GM18511 (cell line): ENCODE measurements around the gene MYMK.
"Not testable (repeated sequence)": the region's sequence is repeated elsewhere in the genome, so short reads cannot be mapped to it uniquely, and the experiment has no call there.

Source experiments
- ATAC-seq: cut with Tn5 transposase; IDR thresholded peaks from one replicate; pipeline ENCODE4 v1.9.1; 2021; ENCODE audit warnings: mild to moderate bottlenecking, moderate library complexity; ENCODE audit not compliant: unreplicated experiment

Gene MYMK, protein sequence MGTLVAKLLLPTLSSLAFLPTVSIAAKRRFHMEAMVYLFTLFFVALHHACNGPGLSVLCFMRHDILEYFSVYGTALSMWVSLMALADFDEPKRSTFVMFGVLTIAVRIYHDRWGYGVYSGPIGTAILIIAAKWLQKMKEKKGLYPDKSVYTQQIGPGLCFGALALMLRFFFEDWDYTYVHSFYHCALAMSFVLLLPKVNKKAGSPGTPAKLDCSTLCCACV

DNA sequence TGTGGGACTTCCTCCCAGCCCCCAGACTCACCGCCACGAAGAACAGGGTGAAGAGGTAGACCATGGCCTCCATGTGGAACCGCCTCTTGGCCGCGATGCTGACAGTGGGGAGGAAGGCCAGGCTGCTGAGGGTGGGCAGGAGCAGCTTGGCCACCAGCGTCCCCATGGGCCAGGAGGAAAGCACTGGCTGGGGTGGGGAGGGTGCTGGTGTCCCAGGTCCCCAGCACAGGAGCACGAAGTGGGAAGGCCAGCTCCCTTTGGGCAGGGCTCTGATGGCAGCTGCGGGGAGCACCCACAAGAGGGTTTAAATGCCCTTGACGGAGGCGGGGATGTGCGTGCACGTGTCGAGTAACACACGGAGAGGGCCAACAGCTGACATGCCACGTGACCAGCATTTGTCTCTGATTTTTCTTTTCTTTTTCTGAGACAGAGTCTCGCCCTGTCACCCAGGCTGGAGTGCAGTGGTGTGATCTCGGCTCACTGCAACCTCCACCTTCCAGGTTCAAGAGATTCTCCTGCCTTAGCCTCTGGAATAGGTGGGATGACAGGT lies at the start of gene MYMK:
TSS of gene MYMK (minus strand) at position 281 of the 550 bp plus-strand sequence. CDS start at position 166, 115 bp downstream.
- no peak for ATAC-seq

GRCh38 chr9:133573791-133574515 lies 49.2 kb upstream of the MYMK start:
- no peak for ATAC-seq

DNA sequence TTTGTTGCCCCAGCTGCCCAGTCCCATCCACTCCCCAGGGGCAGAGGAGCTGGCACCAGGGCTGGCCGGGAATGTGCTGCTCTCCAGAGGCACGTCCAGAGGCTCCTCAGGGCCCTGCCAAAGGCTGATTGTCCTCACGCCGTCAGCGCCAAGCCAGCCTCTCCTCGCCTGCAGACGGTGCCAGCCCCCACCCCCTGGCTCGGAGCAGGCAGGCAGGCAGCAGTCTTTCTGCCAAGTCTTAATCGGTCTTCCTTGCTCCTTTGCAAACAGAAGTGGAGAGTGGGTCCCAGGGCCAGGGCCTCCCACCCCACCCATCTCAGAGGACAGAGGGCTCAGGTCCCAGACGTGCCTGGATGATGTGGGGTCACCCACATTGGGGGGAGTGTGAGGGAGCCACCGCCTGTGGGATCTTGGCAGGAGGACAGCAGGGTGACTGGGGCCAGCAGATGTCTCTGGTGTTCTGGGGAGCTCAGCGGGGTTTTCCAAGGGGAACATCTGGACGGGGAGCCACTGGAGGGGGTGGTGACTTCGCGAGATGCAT lies 48.1 kb upstream of the MYMK start:
- no peak for ATAC-seq

- no peak for ATAC-seq
Observed at GRCh38 chr9:133571896-133572595, 47.3 kb upstream of the MYMK start.

GRCh38 chr9:133571391-133571890 lies 46.7 kb upstream of the MYMK start:
- ATAC-seq, result no peak

- ATAC-seq, result no peak
Observed at GRCh38 chr9:133570691-133571080, 45.9 kb upstream of the MYMK start.

GRCh38 chr9:133569891-133570690 lies 45.3 kb upstream of the MYMK start:
- no peak for ATAC-seq

DNA sequence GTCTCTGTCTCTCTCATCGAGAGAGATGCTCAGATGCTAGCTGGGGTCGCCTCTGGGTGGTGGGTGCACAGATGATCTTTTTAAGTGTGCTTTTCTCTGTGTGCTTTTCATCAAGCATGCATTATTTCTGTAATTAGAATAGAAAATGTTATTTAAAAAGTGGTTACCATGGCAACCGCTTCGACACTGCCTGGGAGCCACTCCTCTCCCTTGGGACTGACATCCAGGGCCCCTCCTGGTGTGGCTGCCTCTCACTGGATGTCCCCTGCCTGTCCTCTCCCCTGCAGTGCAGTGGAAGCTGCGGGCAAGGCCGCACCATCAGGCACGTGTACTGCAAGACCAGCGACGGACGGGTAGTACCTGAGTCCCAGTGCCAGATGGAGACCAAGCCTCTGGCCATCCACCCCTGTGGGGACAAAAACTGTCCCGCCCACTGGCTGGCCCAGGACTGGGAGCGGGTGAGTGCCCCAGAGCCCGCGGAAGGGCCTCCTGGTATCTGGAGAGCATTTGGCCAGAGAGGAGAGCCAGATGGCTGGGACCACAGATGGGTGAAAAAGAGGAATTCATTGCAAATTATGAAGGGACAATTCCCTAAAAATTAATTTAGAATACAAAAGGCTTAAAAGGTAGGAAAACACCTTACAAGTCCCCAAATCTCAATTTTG lies 44.5 kb upstream of the MYMK start:
- no peak for ATAC-seq

GRCh38 chr9:133568186-133568585 lies 43.4 kb upstream of the MYMK start:
- ATAC-seq, result no peak

DNA sequence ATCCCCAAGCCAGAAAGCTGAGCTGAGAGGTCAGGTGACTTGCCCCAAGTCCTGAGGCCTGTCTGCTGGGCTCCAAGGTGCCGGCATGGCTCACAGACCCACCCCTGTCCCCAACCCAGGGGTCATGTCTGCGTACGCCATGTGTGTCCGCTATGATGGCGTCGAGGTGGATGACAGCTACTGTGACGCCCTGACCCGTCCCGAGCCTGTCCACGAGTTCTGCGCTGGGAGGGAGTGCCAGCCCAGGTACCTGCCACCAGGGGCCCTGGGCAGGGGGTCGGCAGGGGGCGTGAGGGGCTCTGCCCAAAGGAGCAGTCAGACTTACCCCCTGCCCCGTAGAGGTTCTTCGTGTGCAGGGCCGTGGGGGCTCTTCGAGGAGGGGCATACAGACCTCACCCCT lies 42.1 kb upstream of the MYMK start:
- ATAC-seq, result no peak

- ATAC-seq, result no peak
Observed at GRCh38 chr9:133566382-133566781, 41.6 kb upstream of the MYMK start.

GRCh38 chr9:133564451-133565116 lies 39.8 kb upstream of the MYMK start:
- ATAC-seq, result no peak

DNA sequence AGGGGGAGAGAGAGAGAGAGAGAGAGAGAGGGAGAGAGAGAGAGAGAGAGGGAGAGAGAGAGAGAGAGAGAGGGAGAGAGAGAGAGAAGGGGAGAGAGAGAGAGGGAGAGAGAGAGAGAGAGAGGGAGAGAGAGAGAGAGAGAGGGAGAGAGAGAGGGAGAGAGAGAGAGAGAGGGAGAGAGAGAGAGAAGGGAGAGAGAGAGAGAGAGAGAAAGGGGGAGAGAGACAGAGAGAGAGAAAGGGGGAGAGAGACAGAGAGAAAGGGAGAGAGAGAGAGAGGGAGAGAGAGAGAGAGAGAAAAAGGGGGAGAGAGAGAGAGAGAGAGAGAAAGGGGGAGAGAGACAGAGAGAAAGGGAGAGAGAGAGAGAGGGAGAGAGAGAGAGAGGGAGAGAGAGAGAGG lies 39.1 kb upstream of the MYMK start:
- ATAC-seq, result not testable (repeated sequence)

GRCh38 chr9:133563291-133563796 lies 38.6 kb upstream of the MYMK start:
- no peak for ATAC-seq

DNA sequence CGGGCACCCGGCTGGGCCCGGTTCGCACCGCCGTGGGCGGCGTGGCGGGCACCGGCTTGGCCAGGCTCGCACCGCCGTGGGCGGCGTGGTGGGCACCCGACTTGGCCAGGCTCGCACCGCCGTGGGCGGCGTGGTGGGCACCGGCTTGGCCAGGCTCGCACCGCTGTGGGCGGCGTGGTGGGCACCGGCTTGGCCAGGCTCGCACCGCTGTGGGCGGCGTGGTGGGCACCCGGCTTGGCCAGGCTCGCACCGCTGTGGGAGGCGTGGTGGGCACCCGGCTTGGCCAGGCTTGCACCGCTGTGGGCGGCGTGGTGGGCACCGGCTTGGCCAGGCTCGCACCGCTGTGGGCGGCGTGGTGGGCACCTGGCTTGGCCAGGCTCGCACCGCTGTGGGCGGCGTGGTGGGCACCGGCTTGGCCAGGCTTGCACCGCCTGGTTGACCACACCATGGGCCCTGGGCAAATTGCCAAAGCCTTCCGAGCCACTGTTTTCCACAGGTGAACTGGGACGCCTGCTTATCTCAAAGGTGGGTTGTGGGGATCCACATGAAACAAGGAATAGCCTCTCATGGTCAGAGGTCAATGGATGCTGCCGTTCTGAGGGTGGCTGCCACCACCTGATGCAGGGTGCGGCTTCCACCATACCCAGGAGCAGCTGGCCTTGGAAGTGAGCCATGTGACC lies 38.0 kb upstream of the MYMK start:
- no peak for ATAC-seq

GRCh38 chr9:133561976-133562554 lies 37.3 kb upstream of the MYMK start:
- ATAC-seq, result no peak

DNA sequence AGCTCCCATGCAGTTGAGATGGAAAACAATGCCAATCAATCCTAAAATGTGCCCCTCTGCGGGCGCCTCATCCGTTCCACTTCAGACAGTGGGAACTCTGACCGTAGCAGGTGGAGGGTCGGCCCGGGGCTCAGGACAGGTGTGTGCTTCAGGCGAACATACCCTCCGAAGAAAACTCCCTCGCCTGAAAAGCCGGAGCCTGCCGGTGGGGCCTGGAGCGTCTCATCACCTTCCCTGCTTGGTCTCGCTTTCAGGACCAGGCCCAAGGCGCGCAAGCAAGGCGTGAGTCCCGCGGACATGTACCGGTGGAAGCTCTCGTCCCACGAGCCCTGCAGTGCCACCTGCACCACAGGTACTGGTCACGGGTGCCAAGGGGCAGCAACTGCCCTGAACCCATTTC lies 36.2 kb upstream of the MYMK start:
- no peak for ATAC-seq

DNA sequence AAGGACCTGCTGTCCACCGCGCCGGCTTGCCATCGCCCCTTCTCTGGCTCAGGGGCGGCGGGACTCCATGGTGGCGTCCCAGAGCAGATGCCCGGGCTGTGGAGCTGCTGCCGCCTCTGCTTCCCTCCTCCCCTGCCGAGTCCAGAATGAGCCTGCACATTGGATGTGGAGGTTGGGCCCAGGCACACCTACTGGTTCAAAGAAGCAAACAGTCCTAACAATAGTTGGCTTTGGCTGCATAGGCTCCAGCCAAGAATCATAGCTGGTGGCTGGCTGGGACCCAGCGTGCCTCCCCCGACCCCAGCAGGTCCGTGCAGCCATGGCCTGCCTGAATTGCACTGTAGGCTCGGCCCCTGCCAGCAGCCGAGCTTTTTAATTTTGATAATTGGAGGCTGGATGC lies 35.6 kb upstream of the MYMK start:
- ATAC-seq, result no peak
